H1 (cell line): ENCODE results near the gene KCNH1. TPM values are rescaled to one million over a fixed set of nuclear protein-coding genes. Genes with fewer than 3 reads are reported as not detected.

ENCODE experiments used
- CTCF ChIA-PET: fragments of 300-600 bp; sonication (Branson Sonifier 250); formaldehyde crosslinking; loops from one replicate; lab custom pipeline; 2021; ENCODE audit not compliant: partially characterized antibody; lab: Charles Lee
- POLR2A ChIA-PET: fragments of 300-600 bp; sonication (Branson Sonifier 250); formaldehyde crosslinking; loops from one replicate; lab custom pipeline; 2021; ENCODE audit warnings: inconsistent platforms; ENCODE audit not compliant: partially characterized antibody; lab: Charles Lee
- DNase-seq, 2 experiments: peaks; one replicate each; pipeline versions ENCODE4 v3.0.0 to v3.0.0-alpha.2; 2010 to 2022; ENCODE audit warnings: low spot score in 2 of 2, low read depth in 1 of 2, mixed read lengths in 1 of 2
- FAIRE-seq: peaks from 2 replicates; lab custom pipeline; 2011; peaks lifted over from hg19 to GRCh38; lab: Jason Lieb, UNC
- H2AFZ ChIP-seq: 2 replicates; pipeline ENCODE4 v1.8.1; 2012; ENCODE audit warnings: low read length, inconsistent platforms
- H2AK5ac ChIP-seq: 2 replicates; pipeline ENCODE4 v1.6.1; 2013; ENCODE audit warnings: low read depth, low read length
- H2BK120ac ChIP-seq: replicated peaks from 2 replicates; pipeline ENCODE3; 2013; ENCODE audit warnings: low read depth, low read length, inconsistent platforms
- H2BK12ac ChIP-seq: 2 replicates; pipeline ENCODE4 v1.6.1; 2013; ENCODE audit warnings: low read depth, low read length
- H2BK15ac ChIP-seq: 2 replicates; pipeline ENCODE4 v1.6.1; 2013; ENCODE audit warnings: low read length
- H2BK20ac ChIP-seq: 2 replicates; pipeline ENCODE4 v1.6.1; 2013; ENCODE audit warnings: low read length
- H2BK5ac ChIP-seq: 2 replicates; pipeline ENCODE4 v1.6.1; 2013; ENCODE audit warnings: low read depth, low read length
- H3K14ac ChIP-seq: 2 replicates; pipeline ENCODE4 v1.6.1; 2013; ENCODE audit warnings: inconsistent platforms; ENCODE audit not compliant: insufficient read length
- H3K18ac ChIP-seq: 2 replicates; pipeline ENCODE4 v1.6.1; 2013; ENCODE audit warnings: low read length; ENCODE audit errors: extremely low read depth
- H3K23ac ChIP-seq: 2 replicates; pipeline ENCODE4 v1.6.1; 2013; ENCODE audit warnings: inconsistent platforms; ENCODE audit not compliant: insufficient read length
- H3K23me2 ChIP-seq: 2 replicates; pipeline ENCODE4 v1.6.1; 2013; ENCODE audit warnings: low read depth, low read length
- H3K27ac ChIP-seq: 2 replicates; pipeline ENCODE4 v1.6.1; 2011; ENCODE audit warnings: low read depth, low read length, inconsistent platforms
- H3K27me3 ChIP-seq, 4 experiments: replicated peaks in 1 of 4; 1 replicate in 1 of 4; 2 replicates in 3 of 4; pipeline versions ENCODE4 v1.6.1 to v1.8.1; 2011 to 2013; ENCODE audit warnings: low read length in 3 of 4, mild to moderate bottlenecking in 3 of 4, inconsistent platforms in 2 of 4, mixed read lengths in 2 of 4, moderate library complexity in 1 of 4; ENCODE audit not compliant: control insufficient read depth in 3 of 4, insufficient read depth in 3 of 4; ENCODE audit errors: extremely low read depth in 1 of 4
- H3K36me3 ChIP-seq, 4 experiments: 2 replicates each; pipeline versions ENCODE4 v1.6.1 to v1.8.1; 2011 to 2013; ENCODE audit warnings: mild to moderate bottlenecking in 4 of 4, low read length in 3 of 4, moderate library complexity in 2 of 4, control low read depth in 1 of 4, inconsistent platforms in 1 of 4; ENCODE audit not compliant: insufficient read depth in 4 of 4, control insufficient read depth in 2 of 4
- H3K4ac ChIP-seq: replicated peaks from 2 replicates; pipeline ENCODE3; 2013; ENCODE audit warnings: low read length, low read depth, mixed read lengths, inconsistent platforms; ENCODE audit not compliant: insufficient read length
- H3K4me1 ChIP-seq, 4 experiments: replicated peaks in 1 of 4; 1 replicate in 1 of 4; 2 replicates in 3 of 4; pipeline versions ENCODE4 v1.6.1 to v1.8.1; 2011 to 2013; ENCODE audit warnings: low read length in 3 of 4, inconsistent platforms in 2 of 4, mixed read lengths in 1 of 4; ENCODE audit not compliant: insufficient read depth in 4 of 4, control insufficient read depth in 3 of 4
- H3K4me2 ChIP-seq, 2 experiments: 2 replicates each; pipeline versions ENCODE4 v1.6.1 to v1.8.1; 2011 to 2013; ENCODE audit warnings: low read depth in 2 of 2, low read length in 2 of 2, control low read depth in 1 of 2, inconsistent platforms in 1 of 2, mild to moderate bottlenecking in 1 of 2; ENCODE audit not compliant: insufficient read depth in 1 of 2
- H3K4me3 ChIP-seq, 4 experiments: fragments of 200-600, 300-600 bp in 1 of 4; sonication (generic), shearing (Covaris generic), sonication (Bioruptor Twin) in 1 of 4; 2 replicates each; pipeline versions ENCODE4 v1.5.1 to v1.8.1; 2011 to 2016; ENCODE audit warnings: low read length in 4 of 4, low read depth in 3 of 4, control low read depth in 2 of 4, inconsistent platforms in 2 of 4, mild to moderate bottlenecking in 2 of 4, mixed read lengths in 1 of 4, moderate library complexity in 1 of 4; ENCODE audit not compliant: insufficient read depth in 2 of 4; ENCODE audit errors: extremely low read depth in 1 of 4
- H3K56ac ChIP-seq: replicated peaks from 2 replicates; pipeline ENCODE3; 2013; ENCODE audit warnings: low read depth, mild to moderate bottlenecking, mixed read lengths, low read length, inconsistent platforms; ENCODE audit not compliant: insufficient read length
- H3K79me1 ChIP-seq: 2 replicates; pipeline ENCODE4 v1.6.1; 2013; ENCODE audit warnings: low read depth, low read length, control low read depth
- H3K79me2 ChIP-seq, 2 experiments: 2 replicates each; pipeline versions ENCODE4 v1.6.1 to v1.8.1; 2012 to 2013; ENCODE audit warnings: low read length in 2 of 2, mild to moderate bottlenecking in 2 of 2, inconsistent platforms in 1 of 2; ENCODE audit not compliant: insufficient read depth in 2 of 2, control insufficient read depth in 1 of 2
- H3K9ac ChIP-seq, 4 experiments: replicated peaks in 1 of 4; 1 replicate in 1 of 4; 2 replicates in 3 of 4; pipeline versions ENCODE4 v1.6.1 to v1.8.1; 2011 to 2013; ENCODE audit warnings: low read depth in 3 of 4, low read length in 3 of 4, control low read depth in 2 of 4, mild to moderate bottlenecking in 2 of 4, moderate library complexity in 2 of 4, inconsistent platforms in 1 of 4; ENCODE audit errors: extremely low read depth in 1 of 4
- H3K9me3 ChIP-seq, 2 experiments: 2 replicates each; pipeline versions ENCODE4 v1.6.1 to v1.8.1; 2012 to 2013; ENCODE audit warnings: mild to moderate bottlenecking in 2 of 2, moderate library complexity in 2 of 2, control low read depth in 1 of 2, inconsistent platforms in 1 of 2, low read depth in 1 of 2, low read length in 1 of 2, mixed read lengths in 1 of 2; ENCODE audit not compliant: insufficient read depth in 2 of 2
- H4K20me1 ChIP-seq, 2 experiments: replicated peaks in 1 of 2; 2 replicates each; pipeline versions ENCODE3 to v1.8.1; 2011 to 2013; ENCODE audit warnings: inconsistent platforms in 2 of 2, low read length in 2 of 2, mild to moderate bottlenecking in 1 of 2; ENCODE audit not compliant: insufficient read depth in 2 of 2, control insufficient read depth in 1 of 2
- H4K5ac ChIP-seq: 2 replicates; pipeline ENCODE4 v1.6.1; 2013; ENCODE audit warnings: low read length, low read depth, mixed read lengths, inconsistent platforms; ENCODE audit not compliant: insufficient read length
- H4K8ac ChIP-seq: 2 replicates; pipeline ENCODE4 v1.8.0; 2013; ENCODE audit warnings: mild to moderate bottlenecking, moderate library complexity, low read length, inconsistent platforms; ENCODE audit not compliant: insufficient read depth; ENCODE audit errors: extremely low read depth
- H4K91ac ChIP-seq: replicated peaks from 2 replicates; pipeline ENCODE3; 2013; ENCODE audit warnings: low read length, mixed read lengths, inconsistent platforms; ENCODE audit not compliant: insufficient read length
- ASH2L ChIP-seq: fragments of 200-600, 300-600 bp; sonication (generic); IDR thresholded peaks from one replicate; pipeline ENCODE4 v1.7.1; 2017; ENCODE audit warnings: low read length
- FOSL1 ChIP-seq: IDR thresholded peaks from 2 replicates; pipeline ENCODE4 v1.6.1; 2011; ENCODE audit warnings: mild to moderate bottlenecking, low read depth, low read length, moderate library complexity; ENCODE audit not compliant: insufficient read depth
- HDAC2 ChIP-seq, 2 experiments: fragments of 300-600 bp in 1 of 2; sonication (generic) in 1 of 2; IDR thresholded peaks; 2 replicates each; pipeline ENCODE4 v1.6.1; 2011 to 2012; ENCODE audit warnings: low read depth in 2 of 2, low read length in 2 of 2, mild to moderate bottlenecking in 2 of 2, moderate library complexity in 2 of 2, borderline replicate concordance in 1 of 2, inconsistent platforms in 1 of 2
- KDM1A ChIP-seq: fragments of 200-600, 300-600 bp; sonication (generic); IDR thresholded peaks from 2 replicates; pipeline ENCODE4 v1.7.1; 2016; ENCODE audit warnings: mild to moderate bottlenecking, low read length, borderline replicate concordance
- KDM5A ChIP-seq: fragments of 200-600 bp; IDR thresholded peaks from 2 replicates; pipeline ENCODE4 v1.7.1; 2012; ENCODE audit warnings: mild to moderate bottlenecking, low read length, inconsistent platforms, mixed read lengths
- MAFK ChIP-seq: IDR thresholded peaks from 2 replicates; pipeline ENCODE4 v1.6.1; 2012; ENCODE audit warnings: low read depth, mild to moderate bottlenecking, improper control_type of control experiment, low read length
- SP2 ChIP-seq: IDR thresholded peaks from 2 replicates; pipeline ENCODE4 v1.6.1; 2012; ENCODE audit warnings: mild to moderate bottlenecking, low read length, inconsistent platforms
- SUZ12 ChIP-seq: fragments of 200-600 bp; sonication (generic); IDR thresholded peaks from 2 replicates; pipeline ENCODE4 v1.6.1; 2012; ENCODE audit warnings: mild to moderate bottlenecking, inconsistent platforms, low read length, moderate library complexity, mixed read lengths
- TCF12 ChIP-seq: IDR thresholded peaks from 2 replicates; pipeline ENCODE4 v1.6.1; 2011; ENCODE audit warnings: low read depth, mild to moderate bottlenecking, low read length
- ZNF274 ChIP-seq: IDR thresholded peaks from 2 replicates; pipeline ENCODE4 v1.7.0; 2012; ENCODE audit warnings: low read length, borderline replicate concordance; ENCODE audit errors: extremely low read depth
- WGBS, 2 experiments: shearing (Covaris generic) in 1 of 2; methylation state at CpG; one replicate each; pipeline versions ENCODE4 v1.1.6 to v1.1.7; 2013 to 2015; ENCODE audit warnings: low lambda C conversion rate in 2 of 2, mixed read lengths in 2 of 2, inconsistent platforms in 1 of 2, low coverage in 1 of 2, missing lambda C conversion rate in 1 of 2; ENCODE audit not compliant: insufficient replicate concordance in 2 of 2, insufficient coverage in 1 of 2, insufficient read length in 1 of 2; ENCODE audit errors: extremely low coverage in 1 of 2, missing lambda C conversion rate in 1 of 2; 5-methylcytosine and 5-hydroxymethylcytosine counted together
- polyA plus RNA-seq, 7 experiments: library from polyadenylated mRNA; depleted of rRNA in 3 of 7; stranded (reverse) in 5 of 7; unstranded in 2 of 7; fragments of >200 nt in 5 of 7; fragments of 200-250 nt in 2 of 7; gene quantifications; 1 replicate in 5 of 7; 2 replicates in 1 of 7; 4 replicates in 1 of 7; pipeline versions ENCODE4 v1.2.1 to v1.2.3, GENCODE V29; 2011 to 2013; ENCODE audit warnings: missing spikeins in 2 of 7, mixed read lengths in 2 of 7
- total RNA-seq: library from RNA; stranded (reverse); fragmentation: NEBNext Ultra II Directional; extraction: Animal tissue kit (Norgen Biotek cat#: 25700); gene quantifications from 2 replicates; pipeline ENCODE4 v1.2.1, GENCODE V29; 2021
- TF ChIP-seq, protein P1 (sequence below), 3 experiments: IDR thresholded peaks; 1 replicate in 2 of 3; 2 replicates in 1 of 3; pipeline versions ENCODE4 v1.5.1 to v1.6.1; 2011; ENCODE audit warnings: low read length in 3 of 3, mild to moderate bottlenecking in 3 of 3, inconsistent platforms in 2 of 3, low read depth in 1 of 3, moderate library complexity in 1 of 3; ENCODE audit not compliant: insufficient read depth in 1 of 3; ENCODE audit errors: control extremely low read depth in 1 of 3

KCNH1 gene
- total and polyA plus RNA-seq, 2 of the 8 experiments (the other 6 are each of a cell fraction or from before 2014, with no cell fraction given), result 0.27 to 0.34 TPM

DNA sequence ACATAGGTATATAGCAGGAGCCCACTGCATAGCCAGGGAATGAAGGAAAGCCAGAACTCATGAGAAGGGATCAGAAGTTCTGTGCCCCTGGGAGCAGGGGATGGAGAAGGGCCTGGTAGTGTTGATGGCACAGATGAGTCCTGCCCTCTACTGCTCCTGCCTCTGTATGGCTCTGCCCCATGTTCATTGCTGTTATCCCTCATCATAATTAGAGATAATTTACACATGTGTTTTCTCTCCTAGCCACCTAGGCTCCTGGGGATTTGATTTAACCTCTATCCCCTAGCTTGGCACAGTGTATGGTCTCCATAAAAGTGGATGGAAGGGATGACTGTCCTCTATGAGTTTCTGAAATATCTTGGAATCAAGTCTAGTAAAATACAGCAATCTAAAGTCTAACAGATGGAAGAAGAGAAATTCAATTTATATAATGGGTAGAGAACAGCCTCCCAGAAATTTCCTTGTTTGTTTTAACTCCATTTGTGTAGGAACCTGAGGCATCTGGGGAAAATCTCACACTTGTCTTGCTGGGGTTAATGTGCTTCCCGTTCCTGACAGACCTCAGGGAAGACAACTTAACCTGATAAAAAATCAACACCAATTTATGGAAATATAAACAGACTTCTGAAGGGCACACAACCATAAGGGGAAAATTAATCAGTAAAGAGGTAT lies 411.4 kb downstream of the KCNH1 start:
- Histone ChIP-seq H3K36me3 (no peaks in the 10 kb centered on the region), H3K4ac (no peak overlapping the region), H2BK5ac (no peak overlapping the region), H3K9me3 (no peaks in the 10 kb centered on the region), H2BK12ac (no peak overlapping the region), H2BK20ac (no peak overlapping the region), H3K27me3 (peaks cover 0 to 1% (median 0%) of the 10 kb centered on the region in 4 experiments; a peak in 1 of 7 replicates), H4K5ac (no peak overlapping the region), H3K23ac (no peak overlapping the region), H4K8ac (no peak overlapping the region), H2AFZ (no peak overlapping the region), H3K56ac (no peak overlapping the region), H3K9ac (no peak overlapping the region), H2AK5ac (no peak overlapping the region), H3K27ac (no peak overlapping the region), H3K23me2 (no peaks in the 10 kb centered on the region), H3K4me1 (no peaks in the 10 kb centered on the region), H3K79me1 (no peaks in the 10 kb centered on the region), H3K4me3 (no peak overlapping the region), H2BK15ac (no peak overlapping the region), H3K14ac (no peak overlapping the region), H3K18ac (no peak overlapping the region), H3K79me2 (no peaks in the 10 kb centered on the region), H4K91ac (no peak overlapping the region), H2BK120ac (no peak overlapping the region), H4K20me1 (peaks cover 0 to 5% of the 10 kb centered on the region in 2 experiments), H3K4me2 (no peak overlapping the region)
- FAIRE-seq (no peak), DNase-seq (no peak)
- 89% methylated on average over 1 of the region's 1 CpG; no CpG with 5 or more reads in 1 of the 2 experiments for WGBS, 2 experiments
- ChIA-PET CTCF (interaction anchor here (1.0 to 1.5 kb wide), 2 partner anchors 276 to 318 kb away, joined by 3 read pairs; no protein-coding TSS in a partner anchor), POLR2A (no interaction called here)
- no peak for TF ChIP-seq ZNF274
- TF ChIP-seq HDAC2 (IDR thresholded peaks at IDR 0.05; ENCODE audit: borderline replicate concordance in 1 of 2, low read depth in 2 of 2, low read length in 2 of 2), result no peak
- no peak for TF ChIP-seq KDM5A
- TF ChIP-seq ASH2L, result no peak
- TF ChIP-seq SUZ12, result no peak
- no peak for TF ChIP-seq FOSL1
- TF ChIP-seq, protein P1, sequence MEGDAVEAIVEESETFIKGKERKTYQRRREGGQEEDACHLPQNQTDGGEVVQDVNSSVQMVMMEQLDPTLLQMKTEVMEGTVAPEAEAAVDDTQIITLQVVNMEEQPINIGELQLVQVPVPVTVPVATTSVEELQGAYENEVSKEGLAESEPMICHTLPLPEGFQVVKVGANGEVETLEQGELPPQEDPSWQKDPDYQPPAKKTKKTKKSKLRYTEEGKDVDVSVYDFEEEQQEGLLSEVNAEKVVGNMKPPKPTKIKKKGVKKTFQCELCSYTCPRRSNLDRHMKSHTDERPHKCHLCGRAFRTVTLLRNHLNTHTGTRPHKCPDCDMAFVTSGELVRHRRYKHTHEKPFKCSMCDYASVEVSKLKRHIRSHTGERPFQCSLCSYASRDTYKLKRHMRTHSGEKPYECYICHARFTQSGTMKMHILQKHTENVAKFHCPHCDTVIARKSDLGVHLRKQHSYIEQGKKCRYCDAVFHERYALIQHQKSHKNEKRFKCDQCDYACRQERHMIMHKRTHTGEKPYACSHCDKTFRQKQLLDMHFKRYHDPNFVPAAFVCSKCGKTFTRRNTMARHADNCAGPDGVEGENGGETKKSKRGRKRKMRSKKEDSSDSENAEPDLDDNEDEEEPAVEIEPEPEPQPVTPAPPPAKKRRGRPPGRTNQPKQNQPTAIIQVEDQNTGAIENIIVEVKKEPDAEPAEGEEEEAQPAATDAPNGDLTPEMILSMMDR (IDR thresholded peaks at IDR 0.05; ENCODE audit: control extremely low read depth in 1 of 3, insufficient read depth in 1 of 3, low read depth in 1 of 3, low read length in 3 of 3), result no peak
- no peak for TF ChIP-seq SP2
- no peak for TF ChIP-seq MAFK
- TF ChIP-seq TCF12, result no peak
- no peak for TF ChIP-seq KDM1A
